Testis (tissue), 2 donors: ENCODE results near the gene MAP2K3.
"Not testable (repeated sequence)": the region's sequence is repeated elsewhere in the genome, so short reads cannot be mapped to it uniquely, and the experiment has no call there.

Experiments
- CTCF ChIP-seq, 3 experiments: fragments of 450-650 bp in 2 of 3; fragments of 200-600 bp in 1 of 3; sonication (generic) in 1 of 3; IDR thresholded peaks; one replicate each; pipeline ENCODE4 v1.5.1; 2016 to 2019; ENCODE audit warnings: antibody characterized with exemption in 3 of 3, mild to moderate bottlenecking in 2 of 3, moderate library complexity in 1 of 3
- POLR2A ChIP-seq: fragments of 450-650 bp; IDR thresholded peaks from one replicate; pipeline ENCODE4 v1.6.1; 2017; ENCODE audit warnings: antibody characterized with exemption, mild to moderate bottlenecking, moderate library complexity

DNA sequence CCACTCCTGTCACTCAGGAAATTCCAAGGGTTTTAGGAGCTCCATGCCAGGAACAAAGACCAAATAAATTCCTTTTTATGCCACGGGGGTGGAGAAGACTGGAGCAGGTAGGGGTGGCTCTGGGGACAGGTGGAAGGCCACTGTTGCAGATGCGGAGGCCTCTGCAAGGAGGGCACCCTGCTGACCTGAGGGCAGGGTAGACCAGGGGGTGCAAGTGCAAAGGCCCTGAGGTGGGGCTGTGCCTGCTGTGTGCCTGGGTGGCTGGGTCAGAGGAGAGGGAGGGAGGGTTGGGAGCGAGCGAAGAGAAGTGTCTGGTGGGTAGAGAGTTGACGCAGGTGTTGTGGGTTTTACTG, 22.7 kb downstream of the MAP2K3 start:
- TF ChIP-seq CTCF (IDR thresholded peaks at IDR 0.05); POLR2A: not testable (repeated sequence)
